GM19238 (cell line): ENCODE data around the gene SLC12A8.

Source experiments
- DNase-seq: peaks from one replicate; pipeline ENCODE4 v3.0.0; 2011; ENCODE audit warnings: low spot score; ENCODE audit not compliant: insufficient read length

SLC12A8 gene

GRCh38 chr3:125212509-125213363, at the start of gene SLC12A8:
Gene SLC12A8, minus strand, starts transcription at chr3:125212748. Its CDS starts 1,399 bp downstream, at chr3:125211349.
- no peak for DNase-seq

GRCh38 chr3:125262161-125262560, 49.6 kb upstream of the SLC12A8 start:
- DNase-seq: no peak

- DNase-seq: no peak
These were observed 48.5 kb upstream of the SLC12A8 start for GRCh38 chr3:125261031-125261430.

- DNase-seq: no peak
These were observed 47.6 kb upstream of the SLC12A8 start for GRCh38 chr3:125260158-125260557.

GRCh38 chr3:125257536-125257935, 45.0 kb upstream of the SLC12A8 start:
- no peak for DNase-seq

- DNase-seq: no peak
These were observed 44.1 kb upstream of the SLC12A8 start for GRCh38 chr3:125256675-125257074.

GRCh38 chr3:125250973-125251372, 38.4 kb upstream of the SLC12A8 start:
- DNase-seq: no peak

GRCh38 chr3:125246237-125246636, 33.7 kb upstream of the SLC12A8 start:
- DNase-seq: no peak

GRCh38 chr3:125245521-125245920, 33.0 kb upstream of the SLC12A8 start:
- DNase-seq: no peak

- DNase-seq: no peak
These were observed 27.9 kb upstream of the SLC12A8 start for GRCh38 chr3:125240496-125240895.

- no peak for DNase-seq
These were observed 26.7 kb upstream of the SLC12A8 start for GRCh38 chr3:125239266-125239665.

- no peak for DNase-seq
These were observed 26.2 kb upstream of the SLC12A8 start for GRCh38 chr3:125238759-125239158.

- no peak for DNase-seq
These were observed 23.9 kb upstream of the SLC12A8 start for GRCh38 chr3:125236331-125236903.

GRCh38 chr3:125234831-125235230, 22.3 kb upstream of the SLC12A8 start:
- DNase-seq: no peak

- DNase-seq: no peak
These were observed 19.9 kb upstream of the SLC12A8 start for GRCh38 chr3:125232401-125232800.

- DNase-seq: no peak
These were observed 19.3 kb upstream of the SLC12A8 start for GRCh38 chr3:125231895-125232294.

GRCh38 chr3:125229707-125230106, 17.2 kb upstream of the SLC12A8 start:
- no peak for DNase-seq

GRCh38 chr3:125229168-125229567, 16.6 kb upstream of the SLC12A8 start:
- DNase-seq: no peak

- DNase-seq: no peak
These were observed 9.3 kb upstream of the SLC12A8 start for GRCh38 chr3:125221831-125222230.

- DNase-seq: no peak
These were observed 8.3 kb upstream of the SLC12A8 start for GRCh38 chr3:125220727-125221429.

- no peak for DNase-seq
These were observed 7.6 kb upstream of the SLC12A8 start for GRCh38 chr3:125220183-125220582.

GRCh38 chr3:125219261-125219701, 6.7 kb upstream of the SLC12A8 start:
- no peak for DNase-seq
